Middle frontal gyrus (tissue), 1 donor: ENCODE results near the gene IL3RA.
"Not testable (repeated sequence)": the region's sequence is repeated elsewhere in the genome, so short reads cannot be mapped to it uniquely, and the experiment has no call there.

Experiments
- DNase-seq: peaks from one replicate; pipeline ENCODE4 v3.0.0-alpha.2; 2015; ENCODE audit warnings: low spot score; ENCODE audit errors: extremely low spot score

The IL3RA gene

DNA sequence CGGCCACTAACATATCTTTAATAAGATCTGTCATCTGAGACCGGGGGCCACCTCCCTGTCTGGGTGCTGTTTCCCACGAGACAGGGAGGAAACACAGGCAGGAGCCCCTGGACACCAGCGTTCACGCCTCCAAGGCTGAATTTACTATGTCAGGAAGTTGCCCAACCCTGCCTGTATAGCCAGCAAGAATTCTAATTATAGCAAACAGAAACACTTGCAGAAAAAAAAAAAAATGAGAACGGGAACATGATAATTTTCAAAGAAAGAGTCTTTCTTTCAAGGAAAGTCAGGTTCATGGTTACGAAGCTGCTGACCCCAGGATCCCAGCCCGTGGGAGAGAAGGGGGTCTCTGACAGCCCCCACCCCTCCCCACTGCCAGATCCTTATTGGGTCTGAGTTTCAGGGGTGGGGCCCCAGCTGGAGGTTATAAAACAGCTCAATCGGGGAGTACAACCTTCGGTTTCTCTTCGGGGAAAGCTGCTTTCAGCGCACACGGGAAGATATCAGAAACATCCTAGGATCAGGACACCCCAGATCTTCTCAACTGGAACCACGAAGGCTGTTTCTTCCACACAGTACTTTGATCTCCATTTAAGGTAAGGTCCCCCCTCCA is at the start of gene IL3RA:
Gene IL3RA, plus strand, starts transcription at position 455 of the 613 bp plus-strand sequence. CDS start 4,981 bp downstream, outside the sequence.
- DNase-seq, result no peak

GRCh38 chrX:1289535-1289934 is 47.0 kb upstream of the IL3RA start:
- DNase-seq, result no peak

GRCh38 chrX:1291110-1291740 is 45.4 kb upstream of the IL3RA start:
- DNase-seq, result no peak

DNA sequence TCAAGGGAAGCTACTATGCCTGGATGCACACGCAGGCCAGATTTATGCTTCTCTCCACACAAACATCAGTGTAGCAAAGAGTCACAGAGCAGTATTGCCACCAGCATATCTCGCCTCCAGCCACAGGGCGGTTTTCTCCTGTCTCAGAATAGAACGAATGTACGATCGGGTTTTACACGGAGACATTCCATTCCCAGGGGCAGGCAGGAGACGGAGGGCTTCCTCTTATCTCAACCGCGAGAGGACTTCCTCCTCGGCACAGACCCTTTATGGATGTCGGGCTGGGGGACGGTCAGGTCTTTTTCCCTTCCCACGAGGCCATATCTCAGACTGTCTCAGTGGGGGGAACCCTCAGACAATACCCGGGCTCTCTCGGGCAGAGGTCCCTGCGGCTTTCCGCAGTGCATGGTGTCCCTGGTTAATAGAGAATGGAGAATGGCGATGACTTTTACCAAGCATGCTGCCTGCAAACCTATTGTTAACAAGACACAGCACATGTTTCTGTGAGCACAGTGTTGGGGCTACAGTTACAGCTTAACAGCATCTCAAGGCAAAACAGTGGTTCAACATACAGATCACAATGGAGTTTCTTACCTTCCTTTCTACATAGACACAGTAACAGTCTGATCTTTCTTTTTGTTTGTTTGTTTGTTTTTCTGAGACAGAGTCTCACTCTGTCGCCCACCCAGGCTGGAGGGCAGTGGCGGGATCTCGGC is 43.9 kb upstream of the IL3RA start:
- no peak for DNase-seq

DNA sequence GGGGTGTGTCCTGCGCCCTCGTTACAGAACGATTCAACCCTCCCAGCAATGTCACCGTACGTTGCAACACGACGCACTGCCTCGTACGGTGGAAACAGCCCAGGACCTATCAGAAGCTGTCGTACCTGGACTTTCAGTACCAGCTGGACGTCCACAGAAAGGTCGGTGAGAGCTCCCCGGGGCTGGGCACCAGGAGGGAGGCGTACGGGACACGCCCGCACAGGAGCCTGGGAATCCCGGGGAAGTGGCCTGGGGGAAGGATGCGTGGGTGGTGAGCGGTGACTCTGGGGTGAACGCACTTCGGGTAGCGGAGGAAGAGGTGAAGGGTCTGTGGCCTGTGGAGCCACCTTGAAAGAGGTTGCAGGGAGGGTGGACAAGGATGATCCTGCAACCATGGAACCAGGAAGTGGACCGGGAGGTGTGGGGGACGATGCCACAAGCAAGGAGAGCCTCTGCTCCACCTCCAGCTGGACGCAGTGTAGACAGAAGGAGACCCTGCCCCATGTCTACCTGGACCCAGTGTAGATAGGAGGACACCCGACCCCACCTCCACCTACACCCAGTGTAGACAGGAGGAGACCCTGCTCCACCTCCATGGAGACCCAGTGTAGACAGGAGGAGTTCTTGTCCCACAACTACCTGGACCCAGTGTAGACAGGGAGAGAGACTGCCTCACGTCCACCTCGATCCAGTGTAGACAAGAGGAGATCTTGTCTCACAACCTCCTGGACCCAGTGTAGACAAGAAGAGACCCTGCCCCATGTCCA is 42.1 kb upstream of the IL3RA start:
- DNase-seq, result no peak

DNA sequence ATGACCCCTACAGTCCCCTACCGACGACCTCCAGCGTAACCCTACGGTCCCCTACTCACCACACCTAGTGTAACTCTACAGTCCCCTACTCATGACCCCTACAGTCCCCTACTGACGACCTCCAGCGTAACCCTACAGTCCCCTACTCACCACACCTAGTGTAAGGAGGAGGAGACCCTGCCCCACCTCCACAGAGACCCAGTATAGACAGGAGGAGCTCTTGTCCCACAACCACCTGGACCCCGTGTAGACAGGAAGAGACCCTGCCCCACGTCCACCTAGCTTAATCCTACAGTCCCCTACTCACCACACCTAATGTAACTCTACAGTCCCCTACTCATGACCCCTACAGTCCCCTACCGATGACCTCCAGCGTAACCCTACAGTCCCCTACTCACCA is 41.0 kb upstream of the IL3RA start:
- no peak for DNase-seq

GRCh38 chrX:1297591-1297990 is 39.0 kb upstream of the IL3RA start:
- DNase-seq, result not testable (repeated sequence)

GRCh38 chrX:1300449-1300848 is 36.1 kb upstream of the IL3RA start:
- no peak for DNase-seq

DNA sequence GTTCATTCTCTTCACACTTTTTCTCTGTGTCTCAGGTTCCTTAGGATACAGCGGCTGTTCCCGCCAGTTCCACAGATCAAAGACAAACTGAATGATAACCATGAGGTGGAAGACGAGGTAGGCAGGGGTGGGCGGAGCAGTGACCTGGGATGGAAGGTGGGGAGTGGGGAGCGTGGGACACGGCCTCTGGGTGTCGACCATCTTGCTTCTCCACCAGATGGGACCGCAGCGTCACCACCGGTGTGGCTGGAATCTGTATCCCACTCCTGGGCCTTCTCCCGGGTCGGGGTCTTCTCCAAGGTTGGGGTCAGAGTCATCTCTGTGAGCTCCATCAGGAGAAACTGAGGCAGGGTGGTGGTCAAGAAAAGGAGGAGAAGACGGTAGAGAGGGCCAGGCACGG is 31.2 kb upstream of the IL3RA start:
- DNase-seq, result no peak

GRCh38 chrX:1306909-1307625 is 29.5 kb upstream of the IL3RA start:
- DNase-seq, result no peak

- DNase-seq, result no peak
These were observed 28.8 kb upstream of the IL3RA start for GRCh38 chrX:1307626-1308340.

DNA sequence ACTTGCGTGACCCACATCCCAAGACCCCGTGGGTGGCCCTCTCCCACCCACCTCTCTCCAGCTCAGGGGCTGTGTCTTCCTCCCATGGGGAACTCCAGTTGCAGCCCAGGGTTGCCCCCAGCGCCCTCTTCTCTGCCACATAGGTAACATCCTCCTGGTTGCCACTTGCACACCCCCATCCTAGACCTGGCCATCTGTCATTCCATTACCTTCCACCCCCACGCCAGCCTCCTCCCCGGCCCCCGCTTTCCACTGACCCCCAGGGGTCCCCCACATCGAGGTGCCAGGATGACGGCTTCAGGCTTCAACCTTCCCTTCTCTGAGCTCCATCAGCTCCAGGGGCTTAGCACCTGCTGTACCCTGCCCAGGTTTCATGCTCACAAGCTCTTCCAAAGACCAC is 28.1 kb upstream of the IL3RA start:
- DNase-seq, result no peak

GRCh38 chrX:1308917-1309316 is 27.7 kb upstream of the IL3RA start:
- not testable (repeated sequence) for DNase-seq

DNA sequence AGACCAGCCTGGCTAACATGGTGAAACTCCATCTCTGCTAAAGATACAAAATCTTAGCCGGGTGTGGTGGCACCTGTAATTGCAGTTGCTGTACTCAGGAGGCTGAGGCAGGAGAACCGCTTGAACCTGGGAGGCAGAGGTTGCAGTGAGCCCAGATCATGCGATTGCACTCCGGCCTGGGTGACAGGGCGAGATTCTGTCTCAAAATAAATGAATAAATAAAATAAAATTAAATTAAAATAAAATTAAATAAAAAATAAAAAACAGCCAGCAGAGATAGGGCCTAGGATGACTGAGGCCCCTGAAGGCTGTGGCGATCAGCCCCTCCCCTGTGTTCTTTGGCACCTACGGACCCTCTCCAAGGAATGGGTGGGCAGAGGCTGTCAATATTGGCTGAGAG is 22.8 kb upstream of the IL3RA start:
- DNase-seq, result no peak

- DNase-seq, result no peak
These were observed 20.1 kb upstream of the IL3RA start for GRCh38 chrX:1316527-1316926.

DNA sequence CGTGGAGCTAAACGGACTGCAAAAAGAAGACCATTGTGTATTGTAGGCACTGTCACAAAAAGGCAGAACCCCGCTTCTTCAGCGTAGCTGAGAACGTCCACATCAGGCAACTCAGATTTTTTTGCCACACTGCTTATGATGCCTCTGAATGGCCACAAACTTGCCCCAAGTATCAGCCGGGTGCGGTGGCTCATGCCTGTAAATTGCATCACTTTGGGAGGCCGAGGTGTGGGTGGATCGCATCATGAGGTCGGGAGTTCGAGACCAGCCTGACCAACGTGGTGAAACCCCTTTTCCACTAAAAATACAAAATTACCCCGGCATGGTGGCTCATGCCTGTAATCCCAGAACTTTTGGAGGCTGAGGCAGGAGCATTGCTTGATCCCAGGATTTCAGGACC is 14.9 kb upstream of the IL3RA start:
- no peak for DNase-seq

DNA sequence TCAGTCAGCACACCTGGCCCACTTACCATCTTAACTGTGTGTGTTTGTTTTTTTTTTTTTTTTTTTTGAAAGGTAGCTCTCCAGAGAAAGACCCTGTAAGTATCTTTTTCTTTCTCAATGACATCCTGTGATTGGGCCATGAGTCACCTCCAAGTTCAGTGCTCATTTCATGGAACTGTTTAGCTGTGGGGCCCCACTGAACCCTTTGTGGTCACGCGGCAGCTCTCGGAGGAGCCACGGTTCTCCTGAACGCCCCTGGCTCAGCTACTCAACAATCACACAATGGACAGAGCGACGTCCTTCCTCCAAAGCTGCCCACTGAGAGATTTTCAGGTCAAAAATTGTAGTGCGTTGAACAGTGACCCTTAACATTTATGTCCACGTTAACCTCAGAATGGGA is 14.2 kb upstream of the IL3RA start:
- no peak for DNase-seq

- no peak for DNase-seq
These were observed 13.3 kb upstream of the IL3RA start for GRCh38 chrX:1323315-1323714.

DNA sequence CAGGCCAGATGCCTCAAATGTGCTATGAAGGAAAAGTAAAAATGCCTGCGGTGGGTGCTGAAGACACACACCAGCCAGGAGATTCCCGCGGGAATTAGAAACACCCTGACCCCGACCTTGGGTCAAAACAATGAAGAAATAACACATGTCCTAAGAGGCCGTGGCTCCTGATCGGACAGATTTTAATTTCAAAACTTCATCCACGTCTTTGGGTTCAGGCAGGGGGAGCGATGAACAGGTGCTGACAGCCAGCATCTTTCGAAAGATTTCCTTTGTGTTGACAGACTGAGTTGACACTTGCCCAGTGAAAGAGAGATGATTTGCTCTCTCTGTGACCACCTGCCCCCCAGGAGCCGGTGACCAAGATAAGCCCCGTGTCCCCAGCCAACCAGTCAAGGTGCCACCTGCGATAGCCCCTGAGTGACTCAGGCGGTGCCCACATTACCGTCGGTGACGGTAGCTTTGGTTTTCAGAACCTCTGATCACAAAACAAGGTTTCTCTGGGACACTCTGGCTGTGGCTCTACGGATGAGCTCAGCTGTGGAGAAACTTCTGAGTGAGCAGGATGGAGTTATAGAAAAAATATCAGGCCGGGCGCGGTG is 11.0 kb upstream of the IL3RA start:
- no peak for DNase-seq

GRCh38 chrX:1327651-1328304 is 8.8 kb upstream of the IL3RA start:
- DNase-seq, result no peak
